Kidney epithelial cell (primary cell): Measurements from ENCODE around the gene PTPN14. TPM values are rescaled to one million over a fixed set of nuclear protein-coding genes. Genes with fewer than 3 reads are reported as not detected.

ENCODE experiments used
- DNase-seq: peaks from one replicate; pipeline ENCODE4 v3.0.0-alpha.2; 2010; ENCODE audit warnings: low read depth
- H3K27me3 ChIP-seq: 2 replicates; pipeline ENCODE4 v1.6.0; 2011; ENCODE audit warnings: low read length; ENCODE audit not compliant: control insufficient read depth, insufficient read depth
- H3K36me3 ChIP-seq: 2 replicates; pipeline ENCODE4 v1.5.1; 2011; ENCODE audit warnings: low read length; ENCODE audit not compliant: control insufficient read depth, insufficient read depth
- H3K4me3 ChIP-seq: 2 replicates; pipeline ENCODE4 v1.5.1; 2011; ENCODE audit warnings: low read depth, mild to moderate bottlenecking, control low read depth, low read length
- CTCF ChIP-seq: IDR thresholded peaks from 2 replicates; pipeline ENCODE4 v1.5.1; 2011; ENCODE audit warnings: mild to moderate bottlenecking, moderate library complexity, low read length, control low read depth, inconsistent platforms; ENCODE audit not compliant: insufficient read depth, poor library complexity, severe bottlenecking
- total RNA-seq: library from RNA; depleted of rRNA; stranded (reverse); fragments of >200 nt; gene quantifications from 2 replicates; pipeline ENCODE4 v1.2.3, GENCODE V29; 2015

PTPN14 gene
- total RNA-seq, 1 donor from 2014 or later, result 30.7 TPM

GRCh38 chr1:214337511-214337910 is 213.9 kb downstream of the PTPN14 start:
- no peak for TF ChIP-seq CTCF
- Histone ChIP-seq H3K27me3 (no peaks in the 10 kb centered on the region), H3K36me3 (no peaks in the 10 kb centered on the region), H3K4me3 (no peak overlapping the region)
- peak; percentile 60 for DNase-seq

DNA sequence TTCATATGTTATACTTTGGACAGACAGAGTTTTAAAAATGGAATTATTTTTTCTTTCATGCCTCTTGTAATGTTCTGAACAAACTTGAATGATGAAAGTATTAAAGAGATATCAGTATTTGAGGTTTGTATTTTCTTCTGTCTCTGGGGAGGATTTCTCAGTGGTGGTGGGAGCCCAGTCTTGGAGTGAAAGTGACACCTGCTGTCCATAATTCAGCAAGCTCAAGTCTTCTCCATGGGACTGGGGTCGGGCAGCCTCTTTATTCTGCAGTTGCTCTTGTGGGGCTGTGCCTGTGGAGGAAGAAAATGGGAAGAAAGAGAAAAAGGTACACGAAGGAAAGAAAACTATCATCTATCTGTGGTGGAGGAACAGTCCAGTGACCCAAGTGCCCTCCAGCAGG is 214.4 kb downstream of the PTPN14 start:
- no peak for TF ChIP-seq CTCF
- no peak overlapping the region for H3K4me3 ChIP-seq
- no peak for DNase-seq

GRCh38 chr1:214335567-214335966 is 215.8 kb downstream of the PTPN14 start:
- no peak for TF ChIP-seq CTCF
- no peak for DNase-seq
- Histone ChIP-seq H3K4me3 (no peak overlapping the region), H3K36me3 (no peaks in the 10 kb centered on the region), H3K27me3 (no peaks in the 10 kb centered on the region)

More for the DNA sequence above, 214.4 kb downstream of the PTPN14 start:
- Histone ChIP-seq H3K27me3 (no peaks in the 10 kb centered on the region), H3K36me3 (no peaks in the 10 kb centered on the region)

- Histone ChIP-seq H3K27me3 (no peaks in the 10 kb centered on the region), H3K36me3 (no peaks in the 10 kb centered on the region), H3K4me3 (no peak overlapping the region)
- no peak for DNase-seq
- peak; percentile 92 for TF ChIP-seq CTCF
These were observed 218.2 kb downstream of the PTPN14 start for GRCh38 chr1:214332946-214333798.

DNA sequence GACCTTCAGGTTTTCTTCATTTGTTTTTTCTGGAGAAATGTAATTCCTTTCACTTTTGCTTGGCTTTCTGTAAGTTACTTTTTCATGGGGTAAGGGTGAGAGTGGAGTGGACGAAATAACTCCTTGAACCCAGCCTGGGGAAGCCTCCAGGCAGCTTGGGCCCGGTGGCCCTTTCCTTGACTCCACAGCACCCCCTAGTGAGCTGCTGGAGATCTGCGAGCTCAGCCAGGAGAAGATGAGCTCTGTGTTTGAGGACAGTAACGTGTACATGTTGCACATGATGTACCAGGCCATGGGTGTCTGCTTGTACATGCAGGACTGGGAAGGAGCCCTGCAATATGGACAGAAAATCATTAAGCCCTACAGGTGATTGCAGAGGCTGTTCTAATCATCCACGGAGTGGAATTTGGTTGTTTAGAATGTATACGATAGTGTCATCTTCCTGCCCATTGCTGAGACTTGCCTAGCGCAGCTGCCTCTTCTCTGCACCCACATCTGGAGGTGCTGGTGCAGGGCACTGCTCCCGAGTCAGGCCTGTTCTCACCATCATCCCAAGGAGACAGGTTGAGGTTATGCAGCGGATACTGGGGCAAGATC is 219.5 kb downstream of the PTPN14 start:
- TF ChIP-seq CTCF, result peak; percentile 91
- no peak for DNase-seq

More for the DNA sequence above, 219.5 kb downstream of the PTPN14 start:
- H3K4me3 ChIP-seq, result no peak overlapping the region
- no peaks in the 10 kb centered on the region for H3K36me3 ChIP-seq
- H3K27me3 ChIP-seq, result no peaks in the 10 kb centered on the region
